ENCODE results near the gene STOML1. TPM values are rescaled to one million over a fixed set of nuclear protein-coding genes. Genes with fewer than 3 reads are reported as not detected.
"Not testable (repeated sequence)": the region's sequence is repeated elsewhere in the genome, so short reads cannot be mapped to it uniquely, and the experiment has no call there.

Gene STOML1
- total RNA-seq, 1 donor from 2014 or later: 24.1 TPM

- no peak for FAIRE-seq
- DNase-seq (ENCODE audit: low spot score in 2 of 2): no peak
Observed at GRCh38 chr15:73949496-73949895, 42.6 kb downstream of the STOML1 start.

- no peak for DNase-seq (ENCODE audit: low spot score in 2 of 2)
- no peak for FAIRE-seq
Observed at GRCh38 chr15:73948982-73949381, 43.1 kb downstream of the STOML1 start.

GRCh38 chr15:73948396-73948795, 43.7 kb downstream of the STOML1 start:
- FAIRE-seq (no peak), DNase-seq (ENCODE audit: low spot score in 2 of 2) (no peak)

- no peak for DNase-seq (ENCODE audit: low spot score in 2 of 2)
- no peak for FAIRE-seq
Observed at GRCh38 chr15:73947651-73948050, 44.4 kb downstream of the STOML1 start.

- no peak for DNase-seq (ENCODE audit: low spot score in 2 of 2)
- no peak for FAIRE-seq
Observed at GRCh38 chr15:73946795-73947370, 45.2 kb downstream of the STOML1 start.

- no peak for FAIRE-seq
- no peak for DNase-seq (ENCODE audit: low spot score in 2 of 2)
Observed at GRCh38 chr15:73946046-73946721, 45.9 kb downstream of the STOML1 start.

- FAIRE-seq: no peak
- DNase-seq (ENCODE audit: low spot score in 2 of 2): no peak
Observed at GRCh38 chr15:73945130-73945508, 47.0 kb downstream of the STOML1 start.

GRCh38 chr15:73944161-73945129, 47.6 kb downstream of the STOML1 start:
- no peak for DNase-seq (ENCODE audit: low spot score in 2 of 2)
- no peak for FAIRE-seq

GRCh38 chr15:73942751-73943270, 49.3 kb downstream of the STOML1 start:
- FAIRE-seq: no peak
- no peak for DNase-seq (ENCODE audit: low spot score in 2 of 2)

GRCh38 chr15:73941871-73942635, 50.0 kb downstream of the STOML1 start:
- no peak for FAIRE-seq
- DNase-seq (ENCODE audit: low spot score in 2 of 2): no peak

- FAIRE-seq (no peak), DNase-seq (ENCODE audit: low spot score in 2 of 2) (no peak)
Observed at GRCh38 chr15:73941449-73941848, 50.6 kb downstream of the STOML1 start.

- DNase-seq (ENCODE audit: low spot score in 2 of 2) (no peak), FAIRE-seq (no peak)
Observed at GRCh38 chr15:73941044-73941443, 51.1 kb downstream of the STOML1 start.

- FAIRE-seq (no peak), DNase-seq (ENCODE audit: low spot score in 2 of 2) (no peak)
Observed at GRCh38 chr15:73940061-73940981, 51.8 kb downstream of the STOML1 start.

GRCh38 chr15:73939138-73939537, 53.0 kb downstream of the STOML1 start:
- DNase-seq (ENCODE audit: low spot score in 2 of 2) (no peak), FAIRE-seq (no peak)

GRCh38 chr15:73938516-73938915, 53.6 kb downstream of the STOML1 start:
- DNase-seq (ENCODE audit: low spot score in 2 of 2); FAIRE-seq: not testable (repeated sequence)

GRCh38 chr15:73937726-73938125, 54.4 kb downstream of the STOML1 start:
- no peak for DNase-seq (ENCODE audit: low spot score in 2 of 2)
- FAIRE-seq: no peak

- no peak for FAIRE-seq
- no peak for DNase-seq (ENCODE audit: low spot score in 2 of 2)
Observed at GRCh38 chr15:73937296-73937695, 54.8 kb downstream of the STOML1 start.

GRCh38 chr15:73936588-73937290, 55.4 kb downstream of the STOML1 start:
- no peak for FAIRE-seq

GRCh38 chr15:73936181-73936580, 55.9 kb downstream of the STOML1 start:
- DNase-seq (ENCODE audit: low spot score in 2 of 2) (no peak), FAIRE-seq (no peak)

More at GRCh38 chr15:73936588-73937290, 55.4 kb downstream of the STOML1 start:
- DNase-seq (ENCODE audit: low spot score in 2 of 2): no peak
